BLaER1 treated with 17β-estradiol and CSF1 and Interleukin-3, amounts not matched to agents 10 nM and 100 nM (cell line): ENCODE measurements around the gene CPM.
"Not testable (repeated sequence)": the region's sequence is repeated elsewhere in the genome, so short reads cannot be mapped to it uniquely, and the experiment has no call there.

Experiments used
- H3K27ac ChIP-seq, 11 experiments: shearing (Covaris generic); formaldehyde crosslinking; 2 replicates each; pipeline ENCODE4 v1.8.1; 2022
- H3K27me3 ChIP-seq, 11 experiments: shearing (Covaris generic); formaldehyde crosslinking; 2 replicates each; pipeline ENCODE4 v1.8.1; 2022
- H3K36me3 ChIP-seq, 11 experiments: shearing (Covaris generic); formaldehyde crosslinking; 2 replicates each; pipeline ENCODE4 v1.8.1; 2022
- H3K4me1 ChIP-seq, 10 experiments: shearing (Covaris generic); formaldehyde crosslinking; 2 replicates each; pipeline ENCODE4 v1.8.1; 2022
- H3K4me2 ChIP-seq, 11 experiments: shearing (Covaris generic); formaldehyde crosslinking; 2 replicates each; pipeline ENCODE4 v1.8.1; 2022
- H3K4me3 ChIP-seq, 10 experiments: shearing (Covaris generic); formaldehyde crosslinking; 2 replicates each; pipeline ENCODE4 v1.8.1; 2022
- H3K9ac ChIP-seq, 11 experiments: shearing (Covaris generic); formaldehyde crosslinking; 2 replicates each; pipeline ENCODE4 v1.8.1; 2022
- H3K9me3 ChIP-seq, 11 experiments: shearing (Covaris generic); formaldehyde crosslinking; replicated peaks in 1 of 11; 2 replicates each; pipeline ENCODE4 v1.8.1; 2022
- H4K20me1 ChIP-seq, 11 experiments: shearing (Covaris generic); formaldehyde crosslinking; 2 replicates each; pipeline ENCODE4 v1.8.1; 2022
- Cebpa-rat ChIP-seq, 11 experiments: shearing (Covaris generic); IDR thresholded peaks; 2 replicates each; pipeline ENCODE4 v1.8.1; 2022

CPM gene

GRCh38 chr12:68809190-68810026 lies 123.6 kb downstream of the CPM start:
- H3K27ac ChIP-seq, result peak overlapping the region; percentile 94 to 100 (median 99)
- H3K9ac ChIP-seq, result peak overlapping the region; percentile 95 to 100 (median 99)
- peak overlapping the region; percentile 74 to 95 (median 88) for H3K4me3 ChIP-seq
- H3K4me2 ChIP-seq, result peak overlapping the region; percentile 80 to 98 (median 93)
- peaks cover 0 to 10% (median 7%) of the 10 kb centered on the region in 11 experiments; a peak in 15 of 22 replicates for H3K9me3 ChIP-seq
- TF ChIP-seq Cebpa-rat (IDR thresholded peaks at IDR 0.05), result no peak
- H3K4me1 ChIP-seq, result peaks cover 13 to 30% (median 24%) of the 10 kb centered on the region in 10 experiments
- H3K36me3 ChIP-seq, result peaks cover 49 to 64% (median 53%) of the 10 kb centered on the region in 11 experiments
- H4K20me1 ChIP-seq, result peaks cover 33 to 62% (median 53%) of the 10 kb centered on the region in 11 experiments
- no peaks in the 10 kb centered on the region for H3K27me3 ChIP-seq

DNA sequence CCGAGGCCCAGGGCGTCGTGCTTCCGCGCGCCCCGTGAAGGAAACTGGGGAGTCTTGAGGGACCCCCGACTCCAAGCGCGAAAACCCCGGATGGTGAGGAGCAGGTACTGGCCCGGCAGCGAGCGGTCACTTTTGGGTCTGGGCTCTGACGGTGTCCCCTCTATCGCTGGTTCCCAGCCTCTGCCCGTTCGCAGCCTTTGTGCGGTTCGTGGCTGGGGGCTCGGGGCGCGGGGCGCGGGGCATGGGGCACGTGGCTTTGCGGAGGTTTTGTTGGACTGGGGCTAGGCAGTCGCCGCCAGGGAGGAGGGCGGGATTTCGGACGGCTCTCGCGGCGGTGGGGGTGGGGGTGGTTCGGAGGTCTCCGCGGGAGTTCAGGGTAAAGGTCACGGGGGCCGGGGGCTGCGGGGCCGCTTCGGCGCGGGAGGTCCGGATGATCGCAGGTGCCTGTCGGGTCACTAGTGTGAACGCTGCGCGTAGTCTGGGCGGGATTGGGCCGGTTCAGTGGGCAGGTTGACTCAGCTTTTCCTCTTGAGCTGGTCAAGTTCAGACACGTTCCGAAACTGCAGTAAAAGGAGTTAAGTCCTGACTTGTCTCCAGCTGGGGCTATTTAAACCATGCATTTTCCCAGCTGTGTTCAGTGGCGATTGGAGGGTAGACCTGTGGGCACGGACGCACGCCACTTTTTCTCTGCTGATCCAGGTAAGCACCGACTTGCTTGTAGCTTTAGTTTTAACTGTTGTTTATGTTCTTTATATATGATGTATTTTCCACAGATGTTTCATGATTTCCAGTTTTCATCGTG lies 124.4 kb downstream of the CPM start:
- Histone ChIP-seq H3K9me3 (peaks cover 0 to 10% (median 7%) of the 10 kb centered on the region in 11 experiments; a peak in 15 of 22 replicates), H3K4me1 (peaks cover 13 to 30% (median 24%) of the 10 kb centered on the region in 10 experiments), H4K20me1 (peaks cover 25 to 54% (median 45%) of the 10 kb centered on the region in 11 experiments), H3K4me3 (peak overlapping the region; percentile 74 to 95 (median 88)), H3K27ac (peak overlapping the region; percentile 94 to 100 (median 99)), H3K27me3 (no peaks in the 10 kb centered on the region), H3K4me2 (peak overlapping the region; percentile 79 to 98 (median 93)), H3K9ac (peak overlapping the region; percentile 95 to 100 (median 99)), H3K36me3 (peaks cover 40 to 56% (median 45%) of the 10 kb centered on the region in 11 experiments)
- no peak for TF ChIP-seq Cebpa-rat (IDR thresholded peaks at IDR 0.05)

- Histone ChIP-seq H3K4me1 (peaks cover 20 to 30% (median 26%) of the 10 kb centered on the region in 10 experiments), H3K9me3 (peaks cover 0 to 10% (median 7%) of the 10 kb centered on the region in 11 experiments; a peak in 15 of 22 replicates), H3K4me3 (peak within 1 kb of the TSS; percentile 74 to 95 (median 88)), H3K36me3 (peaks cover 32 to 48% (median 37%) of the 10 kb centered on the region in 11 experiments), H3K4me2 (peak within 1 kb of the TSS; percentile 80 to 98 (median 93)), H3K9ac (peak within 1 kb of the TSS; percentile 95 to 100 (median 99)), H3K27me3 (no peaks in the 10 kb centered on the region), H4K20me1 (peaks cover 17 to 46% (median 37%) of the 10 kb centered on the region in 11 experiments), H3K27ac (peak within 1 kb of the TSS; percentile 94 to 100 (median 99))
- no peak for TF ChIP-seq Cebpa-rat (IDR thresholded peaks at IDR 0.05)
Observed at GRCh38 chr12:68807576-68808387, 125.2 kb downstream of the CPM start, which contains the start of gene MDM2. TSS of gene MDM2 (plus strand) at chr12:68808177. CDS start at chr12:68808478, 301 bp downstream.

DNA sequence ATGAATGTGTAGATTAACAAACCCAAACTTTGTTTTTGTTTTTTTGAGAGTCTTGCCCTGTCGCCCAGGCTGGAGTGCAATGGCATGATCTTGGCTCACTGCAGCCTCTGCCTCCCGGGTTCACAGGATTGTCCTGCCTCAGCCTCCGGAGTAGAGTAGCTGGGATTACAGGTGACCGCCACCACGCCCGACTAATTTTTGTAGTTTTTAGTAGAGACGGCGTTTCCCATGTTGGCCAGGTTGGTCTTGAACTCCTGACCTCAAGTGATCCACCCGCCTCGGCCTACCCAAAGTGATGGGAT lies 125.7 kb downstream of the CPM start:
- H3K4me2 ChIP-seq, result peak overlapping the region; percentile 80 to 98 (median 86)
- peak overlapping the region; percentile 95 to 100 (median 99) for H3K9ac ChIP-seq
- H4K20me1 ChIP-seq, result peaks cover 11 to 40% (median 31%) of the 10 kb centered on the region in 11 experiments; a peak in 21 of 22 replicates
- H3K4me1 ChIP-seq, result peaks cover 25 to 30% (median 26%) of the 10 kb centered on the region in 10 experiments
- H3K4me3 ChIP-seq, result peak overlapping the region; percentile 74 to 95 (median 88)
- peaks cover 27 to 42% (median 31%) of the 10 kb centered on the region in 11 experiments for H3K36me3 ChIP-seq
- H3K27ac ChIP-seq, result peak overlapping the region; percentile 94 to 100 (median 99)
- not testable (repeated sequence) for H3K27me3 ChIP-seq, H3K9me3 ChIP-seq

GRCh38 chr12:68806488-68807237 lies 126.3 kb downstream of the CPM start:
- Histone ChIP-seq H3K27me3 (no peaks in the 10 kb centered on the region), H3K4me2 (peak overlapping the region; percentile 80 to 98 (median 86)), H3K9ac (peak overlapping the region; percentile 95 to 100 (median 99)), H3K9me3 (peaks cover 0 to 10% (median 7%) of the 10 kb centered on the region in 11 experiments; a peak in 15 of 22 replicates), H3K36me3 (peaks cover 21 to 36% (median 26%) of the 10 kb centered on the region in 11 experiments), H3K4me1 (peaks cover 30 to 32% (median 31%) of the 10 kb centered on the region in 10 experiments), H4K20me1 (peaks cover 6 to 35% (median 25%) of the 10 kb centered on the region in 11 experiments; a peak in 19 of 22 replicates), H3K4me3 (peak overlapping the region; percentile 74 to 95 (median 88)), H3K27ac (peak overlapping the region; percentile 94 to 100 (median 99))
- no peak for TF ChIP-seq Cebpa-rat (IDR thresholded peaks at IDR 0.05)

DNA sequence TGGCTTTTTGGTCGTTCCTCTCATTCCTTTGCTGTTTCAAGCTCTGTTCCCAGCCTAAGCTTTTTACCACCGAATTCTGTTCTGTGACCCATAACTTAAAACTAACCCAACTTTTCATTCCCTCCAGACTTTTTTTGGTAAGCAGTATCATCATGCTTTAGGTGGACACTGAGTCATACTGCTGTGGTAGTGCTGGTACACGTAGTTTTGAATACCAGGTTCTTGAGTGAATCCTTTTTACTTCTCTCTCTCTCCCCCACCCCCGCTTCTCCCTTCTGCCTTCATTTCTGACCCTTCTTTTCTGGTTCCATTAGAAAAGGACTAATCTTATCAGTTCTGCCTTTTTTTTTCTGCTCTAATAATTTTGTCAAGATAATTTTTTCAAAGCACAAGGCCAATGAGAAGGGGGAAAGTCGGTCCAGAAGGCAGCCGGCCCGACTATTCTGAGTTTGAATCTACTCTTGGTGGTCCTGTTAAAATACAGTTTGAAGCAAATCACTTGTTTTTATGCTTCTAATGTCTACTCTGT lies 127.3 kb downstream of the CPM start:
- TF ChIP-seq Cebpa-rat (IDR thresholded peaks at IDR 0.05), result no peak
- Histone ChIP-seq H3K27ac (peak overlapping the region; percentile 94 to 100 (median 99)), H3K4me3 (peak overlapping the region; percentile 74 to 95 (median 88)), H3K4me2 (peak overlapping the region; percentile 80 to 98 (median 86)), H3K9ac (peak overlapping the region; percentile 95 to 100 (median 99)), H4K20me1 (peaks cover 3 to 25% (median 15%) of the 10 kb centered on the region in 11 experiments; a peak in 12 of 22 replicates), H3K36me3 (peaks cover 12 to 26% (median 16%) of the 10 kb centered on the region in 11 experiments), H3K27me3 (no peaks in the 10 kb centered on the region), H3K9me3 (peaks cover 0 to 10% (median 7%) of the 10 kb centered on the region in 11 experiments; a peak in 15 of 22 replicates), H3K4me1 (peaks cover 30 to 40% (median 35%) of the 10 kb centered on the region in 10 experiments)
